OCI-LY1 (cell line): ENCODE data around the gene ARL11.
"Not testable (repeated sequence)": the region's sequence is repeated elsewhere in the genome, so short reads cannot be mapped to it uniquely, and the experiment has no call there.

Source experiments
- H2AFZ ChIP-seq: fragments of 200-600 bp; sonication (generic), shearing (Covaris generic); 2 replicates; pipeline ENCODE4 v1.6.0; 2014; ENCODE audit warnings: antibody characterized with exemption, mild to moderate bottlenecking, low read length
- H3F3A ChIP-seq: fragments of 200-600 bp; sonication (generic), shearing (Covaris generic); 2 replicates; pipeline ENCODE4 v1.6.0; 2014; ENCODE audit warnings: mild to moderate bottlenecking, antibody characterized with exemption, low read length, moderate library complexity; ENCODE audit not compliant: insufficient read depth
- H3K27ac ChIP-seq: fragments of 200-600 bp; sonication (generic); 2 replicates; pipeline ENCODE4 v1.5.1; 2014; ENCODE audit warnings: low read length, mixed run types, mild to moderate bottlenecking, low read depth; ENCODE audit not compliant: poor library complexity, severe bottlenecking
- H3K27me3 ChIP-seq: fragments of 200-600 bp; sonication (generic); 2 replicates; pipeline ENCODE4 v1.6.0; 2014; ENCODE audit warnings: antibody characterized with exemption, mild to moderate bottlenecking, low read length, moderate library complexity; ENCODE audit not compliant: insufficient read depth
- H3K36me3 ChIP-seq: fragments of 200-600 bp; sonication (generic); 2 replicates; pipeline ENCODE4 v1.6.1; 2014; ENCODE audit warnings: mild to moderate bottlenecking, antibody characterized with exemption, low read length, moderate library complexity, mixed read lengths; ENCODE audit not compliant: insufficient read depth
- H3K4me1 ChIP-seq: fragments of 200-600 bp; sonication (generic); 2 replicates; pipeline ENCODE4 v1.5.1; 2014; ENCODE audit warnings: mild to moderate bottlenecking, low read length, moderate library complexity; ENCODE audit not compliant: insufficient read depth, severe bottlenecking
- H3K4me2 ChIP-seq: fragments of 200-600 bp; sonication (generic), shearing (Covaris generic); 2 replicates; pipeline ENCODE4 v1.6.1; 2014; ENCODE audit warnings: low read length
- H3K4me3 ChIP-seq: fragments of 200-600 bp; sonication (generic); 2 replicates; pipeline ENCODE4 v1.5.1; 2014; ENCODE audit warnings: low read length, low read depth, mild to moderate bottlenecking, mixed read lengths; ENCODE audit not compliant: poor library complexity, severe bottlenecking
- H3K79me2 ChIP-seq: fragments of 200-600 bp; shearing (Covaris generic); 2 replicates; pipeline ENCODE4 v1.6.1; 2016; ENCODE audit warnings: mixed run types, low read length, mixed read lengths; ENCODE audit not compliant: insufficient read depth
- H3K9ac ChIP-seq: fragments of 200-600 bp; sonication (generic), shearing (Covaris generic); 2 replicates; pipeline ENCODE4 v1.6.1; 2014; ENCODE audit warnings: mild to moderate bottlenecking, low read length, mixed read lengths
- H3K9me2 ChIP-seq: fragments of 200-600 bp; sonication (generic), shearing (Covaris generic); 2 replicates; pipeline ENCODE4 v1.6.1; 2014; ENCODE audit warnings: low read depth, mild to moderate bottlenecking, low read length, mixed read lengths
- H3K9me3 ChIP-seq: fragments of 200-600 bp; shearing (Covaris generic); 2 replicates; pipeline ENCODE4 v1.6.1; 2014; ENCODE audit warnings: low read length, mixed read lengths
- H4K20me1 ChIP-seq: fragments of 200-600 bp; sonication (generic), shearing (Covaris generic); 2 replicates; pipeline ENCODE4 v1.6.0; 2016; ENCODE audit warnings: mild to moderate bottlenecking, low read length; ENCODE audit not compliant: insufficient read depth
- CTCF ChIP-seq: fragments of 200-600 bp; sonication (generic), shearing (Covaris generic); IDR thresholded peaks from 2 replicates; pipeline ENCODE4 v1.5.1; 2017; ENCODE audit warnings: mild to moderate bottlenecking, antibody characterized with exemption, low read length, moderate library complexity, mixed read lengths
- EZH2 ChIP-seq: fragments of 200-600 bp; sonication (generic), shearing (Covaris generic); IDR thresholded peaks from 2 replicates; pipeline ENCODE4 v1.8.0; 2017; ENCODE audit warnings: borderline replicate concordance, mixed run types, mild to moderate bottlenecking, antibody characterized with exemption, low read length, moderate library complexity, mixed read lengths

ARL11 gene

GRCh38 chr13:49596221-49596620, 32.1 kb upstream of the ARL11 start:
- Histone ChIP-seq H3K9ac (no peak overlapping the region), H3K27ac (no peak overlapping the region), H3K9me3 (no peaks in the 10 kb centered on the region), H4K20me1 (no peaks in the 10 kb centered on the region), H3K4me1 (peaks cover 6% of the 10 kb centered on the region), H3K4me3 (no peak overlapping the region), H3K4me2 (no peak overlapping the region), H3F3A (no peaks in the 10 kb centered on the region), H3K36me3 (no peaks in the 10 kb centered on the region), H3K27me3 (no peaks in the 10 kb centered on the region), H2AFZ (0 out of 2 replicates have a peak overlapping the region, but pooled peaks have one; percentile 31), H3K79me2 (no peaks in the 10 kb centered on the region), H3K9me2 (no peaks in the 10 kb centered on the region)
- no peak for TF ChIP-seq EZH2
- no peak for TF ChIP-seq CTCF

- Histone ChIP-seq H2AFZ (0 out of 2 replicates have a peak overlapping the region, but pooled peaks have one; percentile 31), H3K79me2 (no peaks in the 10 kb centered on the region), H3K9ac (no peak overlapping the region), H4K20me1 (no peaks in the 10 kb centered on the region), H3K9me3 (no peaks in the 10 kb centered on the region), H3K4me1 (peaks cover 6% of the 10 kb centered on the region), H3K27me3 (no peaks in the 10 kb centered on the region), H3K36me3 (no peaks in the 10 kb centered on the region), H3F3A (peaks cover 3% of the 10 kb centered on the region; the same call in 1 of the 2 replicates), H3K27ac (no peak overlapping the region), H3K9me2 (no peaks in the 10 kb centered on the region), H3K4me2 (no peak overlapping the region), H3K4me3 (no peak overlapping the region)
- TF ChIP-seq CTCF: no peak
- TF ChIP-seq EZH2: no peak
Observed at GRCh38 chr13:49597043-49597641, 31.2 kb upstream of the ARL11 start.

GRCh38 chr13:49602005-49602404, 26.3 kb upstream of the ARL11 start:
- Histone ChIP-seq H3K4me3 (no peak overlapping the region), H3K9me3 (no peaks in the 10 kb centered on the region), H2AFZ (0 out of 2 replicates have a peak overlapping the region, but pooled peaks have one; percentile 79), H3K4me1 (peaks cover 33% of the 10 kb centered on the region), H3F3A (peaks cover 11% of the 10 kb centered on the region; the same call in 1 of the 2 replicates), H3K9me2 (no peaks in the 10 kb centered on the region), H3K27ac (peak overlapping the region; percentile 19), H3K36me3 (no peaks in the 10 kb centered on the region), H3K4me2 (no peak overlapping the region), H4K20me1 (no peaks in the 10 kb centered on the region), H3K79me2 (no peaks in the 10 kb centered on the region), H3K27me3 (no peaks in the 10 kb centered on the region), H3K9ac (no peak overlapping the region)
- TF ChIP-seq EZH2 (no peak), CTCF (no peak)

- not testable (repeated sequence) for H3K79me2 ChIP-seq, H3K9me2 ChIP-seq, H3K9ac ChIP-seq
Observed at GRCh38 chr13:49602615-49603014, 25.7 kb upstream of the ARL11 start.

More at GRCh38 chr13:49602615-49603014, 25.7 kb upstream of the ARL11 start:
- peaks cover 11% of the 10 kb centered on the region; the same call in 1 of the 2 replicates for H3F3A ChIP-seq
- H4K20me1 ChIP-seq, H3K9me3 ChIP-seq, H3K4me2 ChIP-seq, H3K27me3 ChIP-seq, H3K4me3 ChIP-seq, H3K36me3 ChIP-seq: not testable (repeated sequence)
- H3K27ac ChIP-seq: peak overlapping the region; percentile 19
- H2AFZ ChIP-seq: 0 out of 2 replicates have a peak overlapping the region, but pooled peaks have one; percentile 79
- H3K4me1 ChIP-seq: peaks cover 39% of the 10 kb centered on the region
